Body of pancreas (tissue), 4 donors: ENCODE results near the gene GRIA2.
"Not testable (repeated sequence)": the region's sequence is repeated elsewhere in the genome, so short reads cannot be mapped to it uniquely, and the experiment has no call there.

Source experiments
- CTCF ChIP-seq, 7 experiments: fragments of 450-650 bp in 4 of 7; fragments of 200-600 bp in 3 of 7; sonication (generic) in 3 of 7; IDR thresholded peaks; one replicate each; pipeline ENCODE4 v1.5.1; 2016 to 2019; ENCODE audit warnings: antibody characterized with exemption in 7 of 7
- POLR2A ChIP-seq, 3 donors: fragments of 450-650 bp; IDR thresholded peaks; one replicate each; pipeline ENCODE4 v1.6.1; 2016; ENCODE audit warnings: antibody characterized with exemption in 3 of 3, mild to moderate bottlenecking in 2 of 3

GRCh38 chr4:157180268-157180667 is 40.3 kb upstream of the GRIA2 start:
- not testable (repeated sequence) for TF ChIP-seq POLR2A, CTCF (IDR thresholded peaks at IDR 0.05)
